Measurements from ENCODE around the gene IL22.

DNA sequence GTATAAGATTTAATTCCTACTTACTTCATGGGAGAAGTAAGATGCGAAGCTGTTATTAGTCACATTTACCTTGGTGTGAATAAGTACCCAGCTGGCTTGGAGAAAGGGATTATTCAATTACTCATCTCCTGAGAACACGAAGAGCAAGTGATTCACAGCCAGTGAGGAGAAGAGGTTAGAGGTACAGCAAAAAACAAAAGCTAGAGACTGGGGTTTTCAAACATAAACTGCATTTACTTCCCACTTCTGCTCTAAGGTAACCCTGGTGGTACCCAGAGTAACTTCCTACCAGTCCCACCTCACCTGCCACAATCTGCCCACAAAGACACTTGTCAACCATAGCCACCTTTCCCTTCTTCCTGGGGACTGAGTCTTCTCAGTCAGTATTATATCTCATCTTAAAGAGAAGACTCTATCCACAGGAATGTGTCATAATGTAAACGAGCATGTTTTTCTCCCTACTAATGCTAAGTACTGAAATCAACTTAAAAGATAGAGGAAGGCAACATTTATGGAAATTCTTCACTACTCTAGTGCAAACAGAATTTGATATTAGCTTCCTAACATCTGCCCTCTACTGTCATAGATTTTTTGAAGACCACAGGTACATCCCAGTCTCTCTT is 6.0 kb upstream of the IL22 start:
- TF ChIP-seq, protein P1, sequence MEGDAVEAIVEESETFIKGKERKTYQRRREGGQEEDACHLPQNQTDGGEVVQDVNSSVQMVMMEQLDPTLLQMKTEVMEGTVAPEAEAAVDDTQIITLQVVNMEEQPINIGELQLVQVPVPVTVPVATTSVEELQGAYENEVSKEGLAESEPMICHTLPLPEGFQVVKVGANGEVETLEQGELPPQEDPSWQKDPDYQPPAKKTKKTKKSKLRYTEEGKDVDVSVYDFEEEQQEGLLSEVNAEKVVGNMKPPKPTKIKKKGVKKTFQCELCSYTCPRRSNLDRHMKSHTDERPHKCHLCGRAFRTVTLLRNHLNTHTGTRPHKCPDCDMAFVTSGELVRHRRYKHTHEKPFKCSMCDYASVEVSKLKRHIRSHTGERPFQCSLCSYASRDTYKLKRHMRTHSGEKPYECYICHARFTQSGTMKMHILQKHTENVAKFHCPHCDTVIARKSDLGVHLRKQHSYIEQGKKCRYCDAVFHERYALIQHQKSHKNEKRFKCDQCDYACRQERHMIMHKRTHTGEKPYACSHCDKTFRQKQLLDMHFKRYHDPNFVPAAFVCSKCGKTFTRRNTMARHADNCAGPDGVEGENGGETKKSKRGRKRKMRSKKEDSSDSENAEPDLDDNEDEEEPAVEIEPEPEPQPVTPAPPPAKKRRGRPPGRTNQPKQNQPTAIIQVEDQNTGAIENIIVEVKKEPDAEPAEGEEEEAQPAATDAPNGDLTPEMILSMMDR (conservative IDR thresholded peaks at IDR 0.05; ENCODE audit: low read depth, low read length) = peak; percentile 38; the same call in 1 of the 2 replicates
- TF ChIP-seq EZH2 (IDR thresholded peaks at IDR 0.05; ENCODE audit: low read length, unreplicated experiment) (no peak), EZH2phosphoT487 (IDR thresholded peaks at IDR 0.05; ENCODE audit: borderline replicate concordance, low read length) (no peak)
